UCSD-AML1 (cell line): ENCODE results near the gene PRKAR1A.
"Not testable (repeated sequence)": the region's sequence is repeated elsewhere in the genome, so short reads cannot be mapped to it uniquely, and the experiment has no call there.

Experiments used
- DNase-seq: peaks from one replicate; lab custom pipeline; 2025; ENCODE audit not compliant: unreplicated experiment; lab: John Stamatoyannopoulos, UW

Gene PRKAR1A

GRCh38 chr17:68512247-68512959, at the start of gene PRKAR1A:
TSS of gene PRKAR1A (plus strand) at chr17:68512430. CDS start at chr17:68515400, 2,970 bp downstream.
- peak; percentile 91 for DNase-seq

GRCh38 chr17:68463211-68464019, 48.8 kb upstream of the PRKAR1A start:
- no peak for DNase-seq

GRCh38 chr17:68468334-68468733, 43.9 kb upstream of the PRKAR1A start:
- DNase-seq, result no peak

- DNase-seq, result no peak
Observed at GRCh38 chr17:68468788-68469187, 43.4 kb upstream of the PRKAR1A start.

GRCh38 chr17:68470961-68471360, 41.3 kb upstream of the PRKAR1A start:
- no peak for DNase-seq

GRCh38 chr17:68480885-68481284, 31.3 kb upstream of the PRKAR1A start:
- no peak for DNase-seq

GRCh38 chr17:68482576-68483041, 29.6 kb upstream of the PRKAR1A start:
- no peak for DNase-seq

GRCh38 chr17:68484458-68484857, 27.8 kb upstream of the PRKAR1A start:
- no peak for DNase-seq

- no peak for DNase-seq
Observed at GRCh38 chr17:68489919-68490318, 22.3 kb upstream of the PRKAR1A start.

- DNase-seq, result peak; percentile 57
Observed at GRCh38 chr17:68491381-68492231, 20.6 kb upstream of the PRKAR1A start.

GRCh38 chr17:68492394-68493054, 19.7 kb upstream of the PRKAR1A start:
- not testable (repeated sequence) for DNase-seq

- DNase-seq, result no peak
Observed at GRCh38 chr17:68495081-68495480, 17.1 kb upstream of the PRKAR1A start.

GRCh38 chr17:68497885-68498319, 14.3 kb upstream of the PRKAR1A start:
- no peak for DNase-seq

- peak; percentile 26 for DNase-seq
Observed at GRCh38 chr17:68498479-68499326, 13.5 kb upstream of the PRKAR1A start.

- no peak for DNase-seq
Observed at GRCh38 chr17:68499587-68499986, 12.6 kb upstream of the PRKAR1A start.

GRCh38 chr17:68501074-68501473, 11.2 kb upstream of the PRKAR1A start:
- no peak for DNase-seq

- DNase-seq, result no peak
Observed at GRCh38 chr17:68505951-68506350, 6.3 kb upstream of the PRKAR1A start.

- DNase-seq, result no peak
Observed at GRCh38 chr17:68507576-68507975, 4.7 kb upstream of the PRKAR1A start.

GRCh38 chr17:68509141-68510057, 2.8 kb upstream of the PRKAR1A start:
- peak; percentile 67 for DNase-seq
